Measurements from ENCODE around the gene GPD1. TPM values are rescaled to one million over a fixed set of nuclear protein-coding genes. Genes with fewer than 3 reads are reported as not detected.

Gene GPD1
- total RNA-seq, 1 donor from 2014 or later = 2.0 TPM

DNA sequence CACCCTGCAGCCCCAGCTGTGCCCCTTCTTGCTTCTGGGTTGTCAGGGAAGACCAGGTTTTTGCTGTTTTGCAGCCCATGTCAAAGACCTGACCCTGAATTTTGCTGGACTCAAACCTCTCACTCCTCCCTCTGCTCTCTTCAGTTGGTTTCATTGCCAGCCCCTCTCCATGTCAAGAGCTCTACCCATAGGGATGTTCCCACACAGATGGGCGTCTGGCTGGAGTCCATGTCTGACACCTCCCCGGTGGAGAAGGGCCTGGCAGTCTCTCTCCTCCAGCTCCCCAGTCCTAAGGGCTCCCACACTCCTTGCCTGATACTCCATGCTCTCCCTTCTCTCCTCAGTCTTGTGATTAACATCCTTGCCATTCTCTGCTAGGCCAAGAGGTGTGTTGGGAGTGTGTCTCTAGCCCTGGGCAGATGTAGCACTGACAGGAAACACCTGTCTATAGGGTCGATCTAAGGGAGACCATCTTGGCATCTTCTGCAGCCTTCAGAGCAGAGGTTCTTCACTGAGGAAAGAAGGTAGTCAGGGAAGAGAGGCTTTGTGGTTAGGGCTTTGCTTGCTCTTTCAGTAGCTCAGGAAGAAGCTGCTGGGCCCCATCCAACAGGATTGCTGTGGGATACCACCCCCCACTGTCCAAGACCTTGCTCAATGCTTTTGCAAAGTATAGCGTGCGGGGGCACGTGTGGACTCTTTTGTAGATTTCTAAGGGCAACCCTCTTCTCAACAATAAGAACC lies 41.7 kb upstream of the GPD1 start:
- no peak for DNase-seq (ENCODE audit: low spot score, unreplicated experiment)
- TF ChIP-seq, protein P1, sequence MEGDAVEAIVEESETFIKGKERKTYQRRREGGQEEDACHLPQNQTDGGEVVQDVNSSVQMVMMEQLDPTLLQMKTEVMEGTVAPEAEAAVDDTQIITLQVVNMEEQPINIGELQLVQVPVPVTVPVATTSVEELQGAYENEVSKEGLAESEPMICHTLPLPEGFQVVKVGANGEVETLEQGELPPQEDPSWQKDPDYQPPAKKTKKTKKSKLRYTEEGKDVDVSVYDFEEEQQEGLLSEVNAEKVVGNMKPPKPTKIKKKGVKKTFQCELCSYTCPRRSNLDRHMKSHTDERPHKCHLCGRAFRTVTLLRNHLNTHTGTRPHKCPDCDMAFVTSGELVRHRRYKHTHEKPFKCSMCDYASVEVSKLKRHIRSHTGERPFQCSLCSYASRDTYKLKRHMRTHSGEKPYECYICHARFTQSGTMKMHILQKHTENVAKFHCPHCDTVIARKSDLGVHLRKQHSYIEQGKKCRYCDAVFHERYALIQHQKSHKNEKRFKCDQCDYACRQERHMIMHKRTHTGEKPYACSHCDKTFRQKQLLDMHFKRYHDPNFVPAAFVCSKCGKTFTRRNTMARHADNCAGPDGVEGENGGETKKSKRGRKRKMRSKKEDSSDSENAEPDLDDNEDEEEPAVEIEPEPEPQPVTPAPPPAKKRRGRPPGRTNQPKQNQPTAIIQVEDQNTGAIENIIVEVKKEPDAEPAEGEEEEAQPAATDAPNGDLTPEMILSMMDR (IDR thresholded peaks at IDR 0.05; ENCODE audit: unreplicated experiment) = no peak
- Mint-ChIP-seq H3K27me3 (peaks cover 44% of the 10 kb centered on the region), H3K4me1 (ENCODE audit: low read depth) (peaks cover under 1% of the 10 kb centered on the region), H3K27ac (no peak overlapping the region), H3K4me3 (ENCODE audit: low read depth) (no peak overlapping the region), H3K9me3 (ENCODE audit: low read depth) (no peaks in the 10 kb centered on the region), H3K36me3 (ENCODE audit: insufficient read depth) (no peaks in the 10 kb centered on the region)

DNA sequence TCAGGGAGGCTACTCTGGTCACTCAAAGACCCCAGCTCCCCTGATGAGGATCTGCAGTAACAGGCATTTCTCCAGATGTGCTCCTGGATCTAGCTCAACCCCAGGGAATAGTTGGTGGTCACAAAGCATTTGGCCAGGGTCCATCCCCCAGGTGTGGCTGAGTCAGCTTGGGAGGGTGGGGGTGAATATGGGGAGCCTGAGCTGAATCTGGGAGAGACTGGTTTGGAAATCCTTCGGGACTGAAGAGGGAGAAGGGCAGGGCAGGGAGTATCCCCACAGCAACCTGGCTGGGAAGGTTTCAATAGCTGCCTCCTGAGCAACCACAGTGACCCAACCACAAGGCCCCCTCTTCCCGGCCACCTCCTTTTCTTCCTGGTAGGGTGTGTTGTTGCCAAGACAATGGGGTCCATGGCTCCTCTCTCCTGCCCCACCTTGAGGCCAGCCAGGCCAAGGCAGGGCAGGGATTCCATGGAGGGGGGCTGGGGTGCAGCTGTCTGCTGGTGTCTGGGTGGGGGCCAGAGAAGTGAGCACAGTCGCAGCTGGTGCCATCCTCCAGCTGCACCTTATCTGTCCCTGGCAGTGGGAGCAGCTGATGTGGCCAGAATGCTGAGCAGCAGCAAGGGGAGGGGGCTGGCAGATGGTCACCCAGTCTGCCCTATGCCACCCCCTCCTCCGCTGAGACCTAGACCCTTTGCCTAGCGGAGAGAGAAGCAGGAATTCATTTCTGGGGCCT lies 40.9 kb upstream of the GPD1 start:
- Mint-ChIP-seq H3K27ac (no peak overlapping the region), H3K4me1 (ENCODE audit: low read depth) (no peaks in the 10 kb centered on the region), H3K9me3 (ENCODE audit: low read depth) (no peaks in the 10 kb centered on the region), H3K27me3 (peaks cover 43% of the 10 kb centered on the region), H3K36me3 (ENCODE audit: insufficient read depth) (no peaks in the 10 kb centered on the region), H3K4me3 (ENCODE audit: low read depth) (no peak overlapping the region)
- TF ChIP-seq, protein P1 (IDR thresholded peaks at IDR 0.05; ENCODE audit: unreplicated experiment) = no peak
- no peak for DNase-seq (ENCODE audit: low spot score, unreplicated experiment)

DNA sequence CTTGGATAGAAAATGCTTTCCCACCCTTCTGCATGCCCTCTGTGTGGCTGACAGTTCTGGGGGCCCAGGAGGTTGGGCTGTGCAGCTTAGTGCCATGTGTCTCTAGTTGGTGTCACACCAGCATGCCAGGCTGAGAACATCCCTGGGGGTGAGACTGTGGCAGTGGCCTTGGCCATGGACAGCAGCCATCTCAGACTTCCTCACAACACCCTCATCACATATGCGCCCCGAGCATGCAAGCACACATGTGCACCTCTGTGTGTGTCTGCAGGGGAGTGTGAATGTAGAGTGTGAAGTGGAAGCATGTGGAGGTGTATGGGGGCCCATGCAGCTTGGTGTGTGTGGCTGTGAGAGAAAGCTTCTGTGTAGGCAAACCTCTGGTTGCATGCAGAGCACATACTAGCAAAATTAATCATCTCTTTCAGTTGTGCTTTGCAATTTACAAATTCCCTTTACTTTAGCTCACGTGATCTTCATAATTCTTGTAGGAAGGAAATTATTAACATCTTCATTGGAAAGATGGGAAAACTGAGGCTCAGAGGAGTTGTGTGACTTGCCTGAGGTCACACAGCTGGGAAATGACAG lies 38.0 kb upstream of the GPD1 start:
- Mint-ChIP-seq H3K27ac (no peak overlapping the region), H3K4me1 (ENCODE audit: low read depth) (no peaks in the 10 kb centered on the region), H3K4me3 (ENCODE audit: low read depth) (no peak overlapping the region), H3K36me3 (ENCODE audit: insufficient read depth) (no peaks in the 10 kb centered on the region), H3K27me3 (peaks cover 21% of the 10 kb centered on the region), H3K9me3 (ENCODE audit: low read depth) (no peaks in the 10 kb centered on the region)
- no peak for DNase-seq (ENCODE audit: low spot score, unreplicated experiment)
- TF ChIP-seq, protein P1 (IDR thresholded peaks at IDR 0.05; ENCODE audit: unreplicated experiment) = no peak

DNA sequence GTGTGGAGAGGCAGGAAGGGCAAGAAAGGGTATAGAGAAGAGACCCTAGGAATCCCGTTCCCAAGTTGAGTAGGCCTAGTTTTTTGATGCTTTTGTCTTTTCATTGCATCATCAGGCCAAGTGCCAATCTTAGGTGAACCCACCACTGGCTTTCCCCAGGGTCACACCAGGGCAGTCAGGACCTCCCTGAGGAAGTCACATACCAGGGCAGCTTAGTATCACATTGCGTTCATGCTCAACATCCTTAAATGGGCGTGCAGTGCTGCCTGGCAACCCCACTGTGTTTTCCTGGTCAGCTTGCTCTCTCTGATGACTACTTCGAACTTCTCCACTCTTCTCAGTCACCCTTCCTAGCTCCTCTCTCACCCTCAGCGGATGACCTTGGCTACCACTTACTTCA lies 37.4 kb upstream of the GPD1 start:
- DNase-seq (ENCODE audit: low spot score, unreplicated experiment) = no peak
- Mint-ChIP-seq H3K4me1 (ENCODE audit: low read depth) (no peaks in the 10 kb centered on the region), H3K27me3 (peaks cover 16% of the 10 kb centered on the region), H3K4me3 (ENCODE audit: low read depth) (no peak overlapping the region), H3K36me3 (ENCODE audit: insufficient read depth) (no peaks in the 10 kb centered on the region), H3K27ac (no peak overlapping the region), H3K9me3 (ENCODE audit: low read depth) (no peaks in the 10 kb centered on the region)
- TF ChIP-seq, protein P1 (IDR thresholded peaks at IDR 0.05; ENCODE audit: unreplicated experiment) = no peak

DNA sequence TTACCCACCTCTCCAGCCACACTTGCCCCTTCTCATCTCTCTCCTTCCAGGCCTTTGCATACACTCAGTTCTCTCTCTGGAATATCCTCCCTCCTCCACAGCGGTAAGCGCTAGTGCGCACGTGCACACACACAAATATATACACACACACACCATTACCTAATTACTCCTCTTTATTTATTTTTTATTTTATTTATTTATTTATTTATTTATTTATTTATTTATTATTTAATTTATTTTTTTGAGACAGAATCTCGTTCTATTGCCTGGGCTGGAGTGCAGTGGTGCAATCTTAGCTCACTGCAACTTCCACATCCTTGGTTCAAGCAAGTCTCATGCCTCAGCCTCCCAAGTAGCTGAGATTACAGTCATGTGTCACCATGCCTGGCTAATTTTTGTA lies 34.7 kb upstream of the GPD1 start:
- Mint-ChIP-seq H3K27me3 (peaks cover 4% of the 10 kb centered on the region), H3K4me3 (ENCODE audit: low read depth) (no peak overlapping the region), H3K4me1 (ENCODE audit: low read depth) (no peaks in the 10 kb centered on the region), H3K27ac (no peak overlapping the region), H3K9me3 (ENCODE audit: low read depth) (no peaks in the 10 kb centered on the region), H3K36me3 (ENCODE audit: insufficient read depth) (no peaks in the 10 kb centered on the region)
- no peak for DNase-seq (ENCODE audit: low spot score, unreplicated experiment)
- TF ChIP-seq, protein P1 (IDR thresholded peaks at IDR 0.05; ENCODE audit: unreplicated experiment) = no peak
